ENCODE results near the gene GTPBP6. TPM values are rescaled to one million over a fixed set of nuclear protein-coding genes. Genes with fewer than 3 reads are reported as not detected.
A peak's percentile ranks its signal among the peaks of the same experiment; 100 is the strongest.

The GTPBP6 gene
- total and polyA plus RNA-seq, 7 donors: 22.4 to 65.8 (median 36.0) TPM

- no peaks in the 10 kb centered on the region for H3K4me1 ChIP-seq
- no peak overlapping the region for H3K27ac ChIP-seq
- no peak overlapping the region for H3K4me3 ChIP-seq
- no peaks in the 10 kb centered on the region for H3K27me3 ChIP-seq
- peaks cover 0 to 63% (median 12%) of the 10 kb centered on the region in 4 donors for H3K36me3 ChIP-seq
- no peak for DNase-seq
- TF ChIP-seq EP300 (IDR thresholded peaks at IDR 0.05) (no peak), CTCF (IDR thresholded peaks at IDR 0.05) (no peak), POLR2AphosphoS5 (IDR thresholded peaks at IDR 0.05) (no peak)
- H3K9me3 ChIP-seq: no peaks in the 10 kb centered on the region
- intact Hi-C loops (cut with DNase I): no loop called here
- WGBS, 2 donors: 94 to 96% methylated on average over 8 of the region's 8 CpGs
These were observed 18.3 kb downstream of the GTPBP6 start for GRCh38 chrX:300334-300733.

GRCh38 chrX:298993-299392 is 19.6 kb downstream of the GTPBP6 start:
- TF ChIP-seq EP300 (IDR thresholded peaks at IDR 0.05) (no peak), POLR2AphosphoS5 (IDR thresholded peaks at IDR 0.05) (no peak), POLR2A (IDR thresholded peaks at IDR 0.05) (no peak), CTCF (IDR thresholded peaks at IDR 0.05) (no peak)
- 97% methylated on average over 36 of the region's 36 CpGs for WGBS, 2 donors
- Histone ChIP-seq H3K36me3 (peaks cover 0 to 56% (median 6%) of the 10 kb centered on the region in 4 donors), H3K4me1 (no peaks in the 10 kb centered on the region), H3K4me3 (no peak overlapping the region), H3K9me3 (no peaks in the 10 kb centered on the region), H3K27ac (no peak overlapping the region), H3K27me3 (no peaks in the 10 kb centered on the region)
- intact Hi-C loops (cut with DNase I): no loop called here
- DNase-seq: peak; percentile 66

GRCh38 chrX:295136-295535 is 23.5 kb downstream of the GTPBP6 start:
- no peaks in the 10 kb centered on the region for H3K4me1 ChIP-seq
- no peak overlapping the region for H3K27ac ChIP-seq
- TF ChIP-seq EP300 (IDR thresholded peaks at IDR 0.05) (no peak), POLR2AphosphoS5 (IDR thresholded peaks at IDR 0.05) (no peak), POLR2A (IDR thresholded peaks at IDR 0.05) (no peak), CTCF (IDR thresholded peaks at IDR 0.05) (no peak)
- no peak overlapping the region for H3K4me3 ChIP-seq
- H3K9me3 ChIP-seq: peaks cover 0 to 4% (median 0%) of the 10 kb centered on the region in 4 donors
- no peaks in the 10 kb centered on the region for H3K27me3 ChIP-seq
- H3K36me3 ChIP-seq: peaks cover 0 to 64% (median 11%) of the 10 kb centered on the region in 4 donors
- DNase-seq: peak; percentile 37
- whole genome bisulfite sequencing, 2 donors: 96 to 97% methylated on average over 21 of the region's 21 CpGs
- intact Hi-C loops (cut with DNase I): no loop called here

- Histone ChIP-seq H3K4me1 (no peaks in the 10 kb centered on the region), H3K9me3 (peaks cover 0 to 4% (median 0%) of the 10 kb centered on the region in 4 donors), H3K36me3 (peaks cover 0 to 73% (median 20%) of the 10 kb centered on the region in 4 donors), H3K27ac (no peak overlapping the region), H3K4me3 (no peak overlapping the region), H3K27me3 (no peaks in the 10 kb centered on the region)
- peak; percentile 49 for DNase-seq
- intact Hi-C loops (cut with DNase I): no loop called here
- WGBS, 2 donors: 97 to 98% methylated on average over 47 of the region's 47 CpGs
- TF ChIP-seq EP300 (IDR thresholded peaks at IDR 0.05): no peak
- no peak for TF ChIP-seq POLR2AphosphoS5 (IDR thresholded peaks at IDR 0.05)
- TF ChIP-seq CTCF (IDR thresholded peaks at IDR 0.05): no peak
- no peak for TF ChIP-seq POLR2A (IDR thresholded peaks at IDR 0.05)
These were observed 25.4 kb downstream of the GTPBP6 start for GRCh38 chrX:292900-293897.
